Pulmonary artery endothelial cell (primary cell): ENCODE results near the gene LMO7. TPM values are rescaled to one million over a fixed set of nuclear protein-coding genes. Genes with fewer than 3 reads are reported as not detected.
"Not testable (repeated sequence)": the region's sequence is repeated elsewhere in the genome, so short reads cannot be mapped to it uniquely, and the experiment has no call there.

ENCODE experiments used
- DNase-seq: peaks from one replicate; pipeline ENCODE4 v3.0.0-alpha.2; 2011; ENCODE audit warnings: low read depth, low spot score
- total RNA-seq: library from RNA; depleted of rRNA; stranded (reverse); fragments of >200 nt; gene quantifications from 2 replicates; pipeline ENCODE4 v1.2.3, GENCODE V29; 2014

LMO7 gene
- total RNA-seq, 1 donor from 2014 or later: 18.1 TPM

GRCh38 chr13:75647126-75647784 is 11.1 kb downstream of the LMO7 start:
- no peak for DNase-seq

GRCh38 chr13:75648446-75648845 is 12.3 kb downstream of the LMO7 start:
- no peak for DNase-seq

GRCh38 chr13:75651013-75651412 is 14.9 kb downstream of the LMO7 start:
- DNase-seq: no peak

GRCh38 chr13:75652726-75653125 is 16.6 kb downstream of the LMO7 start:
- no peak for DNase-seq

GRCh38 chr13:75656425-75656989 is 20.4 kb downstream of the LMO7 start:
- DNase-seq: no peak

GRCh38 chr13:75657111-75657510 is 21.0 kb downstream of the LMO7 start:
- no peak for DNase-seq

GRCh38 chr13:75660694-75661093 is 24.6 kb downstream of the LMO7 start:
- DNase-seq: no peak

- DNase-seq: no peak
Observed at GRCh38 chr13:75661443-75661842, 25.3 kb downstream of the LMO7 start.

GRCh38 chr13:75666646-75667351 is 30.7 kb downstream of the LMO7 start:
- no peak for DNase-seq

- no peak for DNase-seq
Observed at GRCh38 chr13:75669706-75670105, 33.6 kb downstream of the LMO7 start.

- no peak for DNase-seq
Observed at GRCh38 chr13:75670496-75670895, 34.4 kb downstream of the LMO7 start.

- DNase-seq: no peak
Observed at GRCh38 chr13:75675421-75675820, 39.3 kb downstream of the LMO7 start.

- no peak for DNase-seq
Observed at GRCh38 chr13:75679459-75679858, 43.3 kb downstream of the LMO7 start.

GRCh38 chr13:75680251-75680650 is 44.1 kb downstream of the LMO7 start:
- DNase-seq: not testable (repeated sequence)

- no peak for DNase-seq
Observed at GRCh38 chr13:75682326-75682725, 46.2 kb downstream of the LMO7 start.

- DNase-seq: no peak
Observed at GRCh38 chr13:75685239-75685697, 49.1 kb downstream of the LMO7 start.

GRCh38 chr13:75687150-75687763 is 51.1 kb downstream of the LMO7 start:
- no peak for DNase-seq

GRCh38 chr13:75689686-75690085 is 53.6 kb downstream of the LMO7 start:
- no peak for DNase-seq

- no peak for DNase-seq
Observed at GRCh38 chr13:75690607-75691006, 54.5 kb downstream of the LMO7 start.

- no peak for DNase-seq
Observed at GRCh38 chr13:75691183-75691582, 55.1 kb downstream of the LMO7 start.

- no peak for DNase-seq
Observed at GRCh38 chr13:75693227-75693626, 57.1 kb downstream of the LMO7 start.

- DNase-seq: no peak
Observed at GRCh38 chr13:75694722-75695121, 58.6 kb downstream of the LMO7 start.
